Adrenal gland (tissue), 5 donors: ENCODE data around the gene NCAM2.

Source experiments
- CTCF ChIP-seq, 6 experiments: fragments of 450-650 bp in 4 of 6; fragments of 200-600 bp in 2 of 6; sonication (generic) in 1 of 6; IDR thresholded peaks; 1 replicate in 5 of 6; 2 replicates in 1 of 6; pipeline versions ENCODE4 v1.5.1 to v1.8.0; 2016 to 2021; ENCODE audit warnings: antibody characterized with exemption in 6 of 6, mild to moderate bottlenecking in 2 of 6, moderate library complexity in 1 of 6
- POLR2A ChIP-seq, 2 donors: fragments of 450-650 bp; IDR thresholded peaks; one replicate each; pipeline ENCODE4 v1.6.1; 2017; ENCODE audit warnings: antibody characterized with exemption in 2 of 2, mild to moderate bottlenecking in 2 of 2, moderate library complexity in 1 of 2
- donor health status: DM: no; HTN: no; CAD: no.

GRCh38 chr21:21394064-21394463 lies 395.9 kb downstream of the NCAM2 start:
- TF ChIP-seq CTCF (IDR thresholded peaks at IDR 0.05) (no peak), POLR2A (IDR thresholded peaks at IDR 0.05) (no peak)
